Measurements from ENCODE around the gene ARID5B. TPM values are rescaled to one million over a fixed set of nuclear protein-coding genes. Genes with fewer than 3 reads are reported as not detected.
A peak's percentile ranks its signal among the peaks of the same experiment; 100 is the strongest.

The ARID5B gene
- total RNA-seq, 1 donor = 162 TPM

DNA sequence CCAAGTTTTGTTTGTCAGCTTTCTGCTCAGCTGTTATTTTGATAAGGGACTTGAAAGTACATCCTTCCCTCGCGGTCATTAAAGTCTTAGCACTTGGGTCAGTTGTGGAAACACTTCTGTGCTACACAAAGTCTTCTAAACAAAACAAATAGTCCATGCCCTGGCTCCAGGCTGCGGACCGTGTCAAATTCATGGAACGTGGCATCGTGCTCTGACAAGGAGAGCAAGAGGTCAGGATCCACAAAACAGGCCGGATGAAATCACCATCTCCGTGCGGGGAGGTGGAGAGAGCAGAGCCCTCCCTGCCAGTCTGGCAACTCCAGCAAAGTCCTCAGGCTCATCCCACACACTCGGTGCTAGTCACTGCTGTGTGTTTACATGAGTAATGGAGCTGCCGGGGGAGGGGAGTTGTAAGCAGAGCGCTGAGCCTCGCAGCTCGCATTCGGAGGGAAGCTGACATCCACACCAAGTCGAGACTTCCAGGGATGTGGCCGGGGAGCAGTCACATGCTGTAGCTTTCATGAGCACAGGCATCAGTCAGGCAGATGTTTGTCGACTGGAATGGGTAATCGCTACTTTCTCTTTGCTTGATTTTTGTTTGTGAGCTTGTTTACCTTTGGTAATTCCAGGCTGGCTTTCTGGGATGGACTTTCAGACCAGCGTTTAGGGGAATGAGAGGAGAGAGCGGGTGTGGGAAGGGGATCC is 147.6 kb downstream of the ARID5B start:
- H3K4me3 ChIP-seq (ENCODE audit: low read depth, low read length) = peak overlapping the region; percentile 99
- DNase-seq (ENCODE audit: low read depth) = peak; percentile 99
- TF ChIP-seq, protein P1, sequence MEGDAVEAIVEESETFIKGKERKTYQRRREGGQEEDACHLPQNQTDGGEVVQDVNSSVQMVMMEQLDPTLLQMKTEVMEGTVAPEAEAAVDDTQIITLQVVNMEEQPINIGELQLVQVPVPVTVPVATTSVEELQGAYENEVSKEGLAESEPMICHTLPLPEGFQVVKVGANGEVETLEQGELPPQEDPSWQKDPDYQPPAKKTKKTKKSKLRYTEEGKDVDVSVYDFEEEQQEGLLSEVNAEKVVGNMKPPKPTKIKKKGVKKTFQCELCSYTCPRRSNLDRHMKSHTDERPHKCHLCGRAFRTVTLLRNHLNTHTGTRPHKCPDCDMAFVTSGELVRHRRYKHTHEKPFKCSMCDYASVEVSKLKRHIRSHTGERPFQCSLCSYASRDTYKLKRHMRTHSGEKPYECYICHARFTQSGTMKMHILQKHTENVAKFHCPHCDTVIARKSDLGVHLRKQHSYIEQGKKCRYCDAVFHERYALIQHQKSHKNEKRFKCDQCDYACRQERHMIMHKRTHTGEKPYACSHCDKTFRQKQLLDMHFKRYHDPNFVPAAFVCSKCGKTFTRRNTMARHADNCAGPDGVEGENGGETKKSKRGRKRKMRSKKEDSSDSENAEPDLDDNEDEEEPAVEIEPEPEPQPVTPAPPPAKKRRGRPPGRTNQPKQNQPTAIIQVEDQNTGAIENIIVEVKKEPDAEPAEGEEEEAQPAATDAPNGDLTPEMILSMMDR (IDR thresholded peaks at IDR 0.05; ENCODE audit: insufficient read depth, low read depth, low read length) = no peak

DNA sequence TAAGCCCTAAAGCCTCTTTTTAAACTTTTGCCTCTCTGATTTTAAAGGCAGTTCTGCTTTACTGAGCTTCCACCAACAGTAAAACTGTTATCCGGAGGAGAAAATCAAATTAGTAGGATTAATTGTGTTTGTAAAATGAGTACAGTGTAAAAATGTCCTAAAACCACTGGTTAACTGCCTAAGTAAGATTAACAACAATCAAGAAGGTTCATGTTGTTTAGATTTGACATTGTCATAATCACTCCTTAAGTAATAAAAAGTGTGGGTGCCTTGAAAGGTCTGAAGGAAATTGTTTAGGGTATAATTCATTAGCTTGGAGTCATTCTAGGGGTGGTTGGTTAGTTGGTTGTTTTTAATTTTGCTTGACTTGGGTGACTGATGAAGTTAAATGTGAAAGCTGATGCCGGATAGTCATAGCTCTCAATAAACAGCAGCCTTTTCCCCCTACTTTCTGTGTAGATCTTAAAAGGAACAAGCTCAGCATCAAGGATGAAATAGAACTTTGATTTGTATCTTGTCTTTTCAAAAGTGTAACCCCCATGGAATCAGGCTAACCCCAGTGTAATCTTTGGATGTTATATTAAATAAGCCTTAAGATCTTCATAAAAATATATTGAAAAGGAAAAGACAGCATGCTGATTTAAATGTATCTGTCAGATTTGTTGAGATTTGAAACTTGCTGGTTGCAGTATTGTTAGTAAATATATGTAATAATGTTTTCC is 148.3 kb downstream of the ARID5B start:
- no peak for DNase-seq (ENCODE audit: low read depth)
- H3K4me3 ChIP-seq (ENCODE audit: low read depth, low read length) = peak overlapping the region; percentile 99

DNA sequence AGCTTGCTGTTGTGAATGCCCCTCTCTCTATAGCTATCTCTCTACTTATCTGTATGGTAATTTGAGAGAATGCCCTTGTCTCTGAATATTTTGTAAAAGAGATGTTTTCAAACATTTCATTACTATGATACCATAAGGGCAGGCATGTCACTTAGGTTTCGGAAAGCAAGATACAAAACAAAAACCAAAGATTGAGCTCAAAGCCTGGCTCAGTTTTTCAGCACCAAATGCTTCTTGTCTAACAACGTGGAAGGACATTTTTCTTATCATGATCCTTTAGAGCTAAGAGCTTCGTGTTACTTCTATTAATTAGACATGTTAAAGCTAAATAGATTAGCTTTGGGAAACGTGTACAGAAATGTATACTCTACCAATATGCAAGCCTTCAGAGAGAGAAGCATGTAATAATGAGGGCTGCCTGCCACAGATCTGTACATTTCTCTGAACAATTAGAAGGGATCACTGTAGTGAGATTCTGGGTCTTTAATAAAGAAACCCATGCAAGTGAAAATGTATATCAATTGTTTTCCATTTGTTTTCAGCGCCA is 148.9 kb downstream of the ARID5B start:
- peak overlapping the region; percentile 99 for H3K4me3 ChIP-seq (ENCODE audit: low read depth, low read length)
- TF ChIP-seq, protein P1 (IDR thresholded peaks at IDR 0.05; ENCODE audit: insufficient read depth, low read depth, low read length) = no peak
- no peak for DNase-seq (ENCODE audit: low read depth)

More for the DNA sequence above, 148.3 kb downstream of the ARID5B start:
- TF ChIP-seq, protein P1 (IDR thresholded peaks at IDR 0.05; ENCODE audit: insufficient read depth, low read depth, low read length) = no peak

DNA sequence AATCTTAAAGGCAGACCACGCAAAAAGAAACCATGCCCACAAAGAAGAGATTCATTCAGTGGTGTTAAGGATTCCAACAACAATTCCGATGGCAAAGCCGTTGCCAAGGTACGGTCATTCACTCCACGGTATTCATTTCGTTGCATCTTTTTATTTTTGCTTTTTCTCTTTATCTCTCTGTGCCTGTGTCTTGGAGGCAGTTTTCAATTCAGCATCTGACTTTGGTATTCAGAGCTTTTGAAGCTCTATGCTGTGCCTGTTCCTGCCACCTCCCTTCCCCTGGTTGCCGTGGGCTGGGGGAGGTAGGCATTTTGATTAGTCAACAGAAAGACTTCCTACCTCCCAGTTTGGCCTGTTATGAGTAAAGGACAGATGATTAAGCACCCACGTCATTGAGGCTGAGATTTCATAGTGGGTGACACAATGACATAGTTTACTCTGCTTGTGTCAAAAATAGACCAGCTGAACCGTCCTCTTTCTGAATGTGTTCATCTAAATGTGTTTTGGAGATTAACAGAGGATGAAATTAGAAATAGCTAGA is 149.5 kb downstream of the ARID5B start:
- H3K4me3 ChIP-seq (ENCODE audit: low read depth, low read length) = peak overlapping the region; percentile 99
- peak; percentile 94 for DNase-seq (ENCODE audit: low read depth)
- TF ChIP-seq, protein P1 (IDR thresholded peaks at IDR 0.05; ENCODE audit: insufficient read depth, low read depth, low read length) = no peak

DNA sequence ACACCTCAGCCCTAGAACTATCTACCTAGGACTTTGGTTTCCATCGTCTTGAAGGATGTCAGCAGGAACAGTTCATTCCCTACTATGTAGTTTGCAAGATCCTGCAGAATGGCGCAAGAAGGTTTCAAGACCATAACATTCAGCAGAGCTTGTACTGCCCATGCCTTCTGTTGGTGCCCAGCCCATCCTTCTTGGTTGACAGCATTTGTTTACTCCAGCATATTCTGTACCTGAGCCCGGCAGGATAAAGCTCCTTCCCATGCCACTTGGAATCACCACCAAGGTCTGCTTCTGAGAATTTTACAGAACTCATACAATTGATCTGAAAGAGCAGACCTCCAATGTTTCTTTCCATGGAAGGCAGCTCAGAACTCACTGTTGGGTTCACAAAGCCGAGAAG is 150.8 kb downstream of the ARID5B start:
- TF ChIP-seq, protein P1 (IDR thresholded peaks at IDR 0.05; ENCODE audit: insufficient read depth, low read depth, low read length) = no peak
- no peak for DNase-seq (ENCODE audit: low read depth)
- peak overlapping the region; percentile 99 for H3K4me3 ChIP-seq (ENCODE audit: low read depth, low read length)

DNA sequence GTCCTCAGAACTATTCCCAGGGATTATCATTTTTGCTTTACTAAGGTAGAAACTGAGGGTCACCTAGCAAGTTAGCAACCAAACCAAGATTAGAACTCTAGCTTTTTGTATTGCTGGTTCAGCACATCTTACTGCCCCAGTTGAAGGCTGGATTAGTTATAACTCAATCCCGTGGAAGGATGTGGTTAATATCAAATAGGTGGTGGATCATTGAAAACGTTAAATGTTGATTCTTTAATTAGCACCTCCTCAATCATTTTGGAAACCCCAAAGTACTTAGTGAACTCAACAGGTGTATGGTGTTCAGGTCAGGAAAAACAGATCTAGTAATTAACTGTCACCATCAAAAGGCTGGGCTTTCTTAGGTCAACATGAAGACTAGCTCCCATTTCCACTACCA is 152.4 kb downstream of the ARID5B start:
- peak overlapping the region; percentile 99 for H3K4me3 ChIP-seq (ENCODE audit: low read depth, low read length)
- TF ChIP-seq, protein P1 (IDR thresholded peaks at IDR 0.05; ENCODE audit: insufficient read depth, low read depth, low read length) = no peak
- no peak for DNase-seq (ENCODE audit: low read depth)

Measured in fibroblast of villous mesenchyme (primary cell).